HCT116 (cell line): ENCODE results near the gene HEATR5A. TPM values are rescaled to one million over a fixed set of nuclear protein-coding genes. Genes with fewer than 3 reads are reported as not detected.

Experiments
- ATAC-seq: fragments of 200-7000 bp; cut with Tn5 transposase; 2 replicates; pipeline ENCODE4 v1.9.1; 2020; ENCODE audit warnings: mild to moderate bottlenecking, moderate library complexity
- BruUV-seq: library from RNA; stranded (reverse); fragments of 400-500 nt; replicated peaks from 2 replicates; lab custom pipeline; 2021; lab: Mats Ljungman, UMichigan
- CTCF ChIA-PET: fragments of 300-600 bp; sonication (Branson Sonifier 250); formaldehyde crosslinking; loops from one replicate; lab custom pipeline; 2021; ENCODE audit warnings: antibody characterized with exemption; lab: Charles Lee
- POLR2A ChIA-PET: fragments of 300-600, 350-600 bp; sonication (Branson Sonifier 250); formaldehyde crosslinking; loops from one replicate; lab custom pipeline; 2021; ENCODE audit warnings: antibody characterized with exemption; lab: Charles Lee
- RAD21 ChIA-PET, 2 experiments: fragments of 300-600 bp; sonication (Branson Sonifier 250); formaldehyde crosslinking; loops; one replicate each; lab custom pipeline; 2023; ENCODE audit warnings: low total read pairs in 2 of 2; ENCODE audit not compliant: uncharacterized antibody in 2 of 2, unreplicated experiment in 2 of 2, low non-redundant PET in 1 of 2; lab: Charles Lee
- DNase-seq: peaks from one replicate; pipeline ENCODE4 v3.0.0-alpha.2; 2010; ENCODE audit warnings: low read depth, low spot score
- H2AFZ ChIP-seq: fragments of 200-600 bp; shearing (Covaris generic), sonication (generic); 2 replicates; pipeline ENCODE4 v1.6.1; 2017; ENCODE audit warnings: low read depth, mixed run types, mixed read lengths, antibody characterized with exemption, low read length; ENCODE audit not compliant: poor library complexity, severe bottlenecking
- H3K27ac ChIP-seq: 2 replicates; pipeline ENCODE4 v1.5.1; 2012; ENCODE audit warnings: low read depth, low read length
- H3K27me3 ChIP-seq: fragments of 200-600 bp; sonication (generic); 2 replicates; pipeline ENCODE4 v1.6.1; 2016; ENCODE audit warnings: mixed run types, low read length, mixed read lengths; ENCODE audit not compliant: insufficient read depth
- H3K36me3 ChIP-seq, 2 experiments: fragments of 200-500 bp in 1 of 2; fragments of 200-600 bp in 1 of 2; sonication (Bioruptor generic) in 1 of 2; sonication (generic) in 1 of 2; 2 replicates each; pipeline versions ENCODE4 v1.5.1 to v1.6.1; 2014 to 2016; ENCODE audit warnings: low read length in 2 of 2, inconsistent platforms in 1 of 2, mixed read lengths in 1 of 2, mixed run types in 1 of 2; ENCODE audit not compliant: insufficient read depth in 2 of 2, control insufficient read depth in 1 of 2
- H3K4me1 ChIP-seq, 2 experiments: fragments of 200-600 bp in 1 of 2; sonication (generic) in 1 of 2; 2 replicates each; pipeline versions ENCODE4 v1.5.1 to v1.6.1; 2012 to 2017; ENCODE audit warnings: low read length in 2 of 2, inconsistent platforms in 1 of 2, mild to moderate bottlenecking in 1 of 2, mixed read lengths in 1 of 2, mixed run types in 1 of 2, moderate library complexity in 1 of 2; ENCODE audit not compliant: insufficient read depth in 2 of 2, control insufficient read depth in 1 of 2
- H3K4me2 ChIP-seq: fragments of 200-600 bp; sonication (generic); 2 replicates; pipeline ENCODE4 v1.6.1; 2017; ENCODE audit warnings: mixed run types, low read length, mixed read lengths
- H3K4me3 ChIP-seq, 2 experiments: fragments of 200-600 bp in 1 of 2; sonication (generic) in 1 of 2; replicated peaks in 1 of 2; 2 replicates each; pipeline ENCODE4 v1.5.1; 2011 to 2016; ENCODE audit warnings: low read length in 2 of 2, control low read depth in 1 of 2, low read depth in 1 of 2, mild to moderate bottlenecking in 1 of 2, mixed read lengths in 1 of 2, mixed run types in 1 of 2
- H3K79me2 ChIP-seq: fragments of 200-600 bp; sonication (generic); 2 replicates; pipeline ENCODE4 v1.6.1; 2017; ENCODE audit warnings: mild to moderate bottlenecking, mixed run types, low read length, moderate library complexity, mixed read lengths; ENCODE audit not compliant: insufficient read depth
- H3K9ac ChIP-seq: fragments of 200-600 bp; sonication (generic); 2 replicates; pipeline ENCODE4 v1.6.1; 2016; ENCODE audit warnings: low read length, mixed read lengths
- H3K9me2 ChIP-seq: fragments of 200-600 bp; sonication (generic), shearing (Covaris generic); 2 replicates; pipeline ENCODE4 v1.6.1; 2017; ENCODE audit warnings: mixed run types, mild to moderate bottlenecking, moderate library complexity; ENCODE audit not compliant: insufficient read depth
- H3K9me3 ChIP-seq, 2 experiments: fragments of 200-500 bp in 1 of 2; fragments of 200-600 bp in 1 of 2; sonication (Bioruptor generic) in 1 of 2; sonication (generic) in 1 of 2; 2 replicates each; pipeline ENCODE4 v1.6.1; 2014 to 2017; ENCODE audit warnings: low read length in 2 of 2, mixed read lengths in 2 of 2, inconsistent platforms in 1 of 2, low read depth in 1 of 2, mild to moderate bottlenecking in 1 of 2, mixed run types in 1 of 2, moderate library complexity in 1 of 2; ENCODE audit not compliant: control insufficient read depth in 1 of 2, insufficient read depth in 1 of 2
- H4K20me1 ChIP-seq: fragments of 200-600 bp; sonication (generic), shearing (Covaris generic); 2 replicates; pipeline ENCODE4 v1.6.1; 2017; ENCODE audit warnings: mixed run types, mild to moderate bottlenecking, moderate library complexity; ENCODE audit not compliant: insufficient read depth
- CBX3 ChIP-seq: IDR thresholded peaks from 2 replicates; pipeline ENCODE4 v1.6.1; 2012; ENCODE audit warnings: low read depth
- EGR1 ChIP-seq: IDR thresholded peaks from 2 replicates; pipeline ENCODE4 v1.6.1; 2012; ENCODE audit warnings: low read depth
- ELF1 ChIP-seq: IDR thresholded peaks from 2 replicates; pipeline ENCODE4 v1.6.1; 2012; ENCODE audit warnings: low read depth, borderline replicate concordance
- EZH2 ChIP-seq: fragments of 200-600 bp; sonication (generic); IDR thresholded peaks from 2 replicates; pipeline ENCODE4 v1.6.1; 2017; ENCODE audit warnings: antibody characterized with exemption, mixed run types
- EZH2phosphoT487 ChIP-seq: fragments of 200-600 bp; IDR thresholded peaks from 2 replicates; pipeline ENCODE4 v1.6.1; 2018; ENCODE audit warnings: antibody characterized with exemption, borderline replicate concordance
- FOSL1 ChIP-seq: IDR thresholded peaks from 2 replicates; pipeline ENCODE4 v1.6.1; 2012; ENCODE audit warnings: low read depth
- JUND ChIP-seq: IDR thresholded peaks from 2 replicates; pipeline ENCODE4 v1.6.1; 2012
- POLR2A ChIP-seq: IDR thresholded peaks from 2 replicates; pipeline ENCODE4 v1.7.0; 2011; ENCODE audit warnings: borderline replicate concordance; ENCODE audit not compliant: insufficient read depth, insufficient read length; ENCODE audit errors: extremely low read depth
- POLR2AphosphoS5 ChIP-seq: IDR thresholded peaks from 2 replicates; pipeline ENCODE4 v1.6.1; 2011; ENCODE audit warnings: mild to moderate bottlenecking, low read depth, low read length, moderate library complexity
- RAD21 ChIP-seq: IDR thresholded peaks from 2 replicates; pipeline ENCODE4 v1.6.1; 2012; ENCODE audit warnings: low read depth, mild to moderate bottlenecking
- SIN3A ChIP-seq: IDR thresholded peaks from 2 replicates; pipeline ENCODE4 v1.6.1; 2012; ENCODE audit warnings: low read depth
- SRF ChIP-seq: IDR thresholded peaks from 2 replicates; pipeline ENCODE4 v1.6.1; 2012; ENCODE audit warnings: low read depth
- TCF7L2 ChIP-seq: IDR thresholded peaks from 2 replicates; pipeline ENCODE4 v1.7.0; 2011; ENCODE audit warnings: borderline replicate concordance, inconsistent platforms; ENCODE audit not compliant: insufficient read depth, insufficient read length; ENCODE audit errors: extremely low read depth
- YY1 ChIP-seq: IDR thresholded peaks from 2 replicates; pipeline ENCODE4 v1.6.1; 2011; ENCODE audit warnings: low read length, low read depth, moderate library complexity, mild to moderate bottlenecking; ENCODE audit not compliant: insufficient replicate concordance; ENCODE audit errors: extremely low read depth
- ZFX ChIP-seq: fragments of 450-650 bp; IDR thresholded peaks from 2 replicates; pipeline ENCODE4 v1.6.1; 2017
- ZNF274 ChIP-seq: fragments of 200-500 bp; sonication (Bioruptor generic); IDR thresholded peaks from 2 replicates; pipeline ENCODE4 v1.6.1; 2014; ENCODE audit warnings: mild to moderate bottlenecking, low read depth, low read length, inconsistent platforms
- intact Hi-C: fragments of 100-400 bp; cut with micrococcal nuclease; formaldehyde crosslinking; loops from 2 replicates; pipeline ENCODE4 v1.10.0; 2022
- total RNA-seq: library from RNA; stranded (reverse); gene quantifications from one replicate; pipeline ENCODE4 v1.2.1, GENCODE V29; 2021; ENCODE audit not compliant: unreplicated experiment
- TF ChIP-seq, protein P1 (sequence below), 3 experiments: fragments of 200-600 bp in 1 of 3; sonication (generic) in 1 of 3; IDR thresholded peaks in 2 of 3; conservative IDR thresholded peaks in 1 of 3; 2 replicates each; pipeline ENCODE4 v1.5.1; 2012 to 2017; ENCODE audit warnings: low read depth in 2 of 3, low read length in 2 of 3, antibody characterized with exemption in 1 of 3, borderline replicate concordance in 1 of 3, control low read depth in 1 of 3, mild to moderate bottlenecking in 1 of 3, mixed read lengths in 1 of 3, mixed run types in 1 of 3, moderate library complexity in 1 of 3; ENCODE audit not compliant: insufficient read depth in 1 of 3
- TF ChIP-seq, protein P2 (sequence below): IDR thresholded peaks from 2 replicates; pipeline ENCODE4 v1.6.1; 2011; ENCODE audit warnings: mild to moderate bottlenecking, low read length, moderate library complexity; ENCODE audit not compliant: insufficient replicate concordance; ENCODE audit errors: extremely low read depth
- TF ChIP-seq, protein P3 (sequence below): IDR thresholded peaks from 2 replicates; pipeline ENCODE4 v1.6.1; 2012
- TF ChIP-seq, protein P4 (sequence below): IDR thresholded peaks from 2 replicates; pipeline ENCODE4 v1.6.1; 2012; ENCODE audit warnings: low read depth

The HEATR5A gene
- total RNA-seq, 1 experiment from 2014 or later: 20.9 TPM

DNA sequence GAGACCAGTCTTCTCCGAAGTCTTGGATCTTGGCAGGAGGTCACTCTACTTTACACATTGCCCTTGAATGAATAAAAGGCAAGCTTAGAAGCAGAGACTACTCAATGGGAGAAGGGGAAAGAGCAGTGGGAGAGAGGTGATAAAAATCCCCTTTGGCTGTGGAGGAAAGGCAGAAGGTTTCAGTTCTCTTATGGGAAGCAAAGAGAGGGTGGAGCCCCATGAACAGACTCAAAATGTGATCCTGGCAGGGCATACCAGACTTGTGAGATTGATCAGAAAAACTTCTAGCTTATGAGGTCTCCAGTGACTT is 163.2 kb downstream of the HEATR5A start:
- no peaks in the 10 kb centered on the region for H3K9me3 ChIP-seq
- POLR2A ChIA-PET: no interaction called here
- H4K20me1 ChIP-seq: no peaks in the 10 kb centered on the region
- ATAC-seq (no peak), DNase-seq (no peak)
- RAD21 ChIA-PET: no interaction called here
- no peak for TF ChIP-seq ELF1
- no peak for TF ChIP-seq EZH2phosphoT487
- TF ChIP-seq, protein P1, sequence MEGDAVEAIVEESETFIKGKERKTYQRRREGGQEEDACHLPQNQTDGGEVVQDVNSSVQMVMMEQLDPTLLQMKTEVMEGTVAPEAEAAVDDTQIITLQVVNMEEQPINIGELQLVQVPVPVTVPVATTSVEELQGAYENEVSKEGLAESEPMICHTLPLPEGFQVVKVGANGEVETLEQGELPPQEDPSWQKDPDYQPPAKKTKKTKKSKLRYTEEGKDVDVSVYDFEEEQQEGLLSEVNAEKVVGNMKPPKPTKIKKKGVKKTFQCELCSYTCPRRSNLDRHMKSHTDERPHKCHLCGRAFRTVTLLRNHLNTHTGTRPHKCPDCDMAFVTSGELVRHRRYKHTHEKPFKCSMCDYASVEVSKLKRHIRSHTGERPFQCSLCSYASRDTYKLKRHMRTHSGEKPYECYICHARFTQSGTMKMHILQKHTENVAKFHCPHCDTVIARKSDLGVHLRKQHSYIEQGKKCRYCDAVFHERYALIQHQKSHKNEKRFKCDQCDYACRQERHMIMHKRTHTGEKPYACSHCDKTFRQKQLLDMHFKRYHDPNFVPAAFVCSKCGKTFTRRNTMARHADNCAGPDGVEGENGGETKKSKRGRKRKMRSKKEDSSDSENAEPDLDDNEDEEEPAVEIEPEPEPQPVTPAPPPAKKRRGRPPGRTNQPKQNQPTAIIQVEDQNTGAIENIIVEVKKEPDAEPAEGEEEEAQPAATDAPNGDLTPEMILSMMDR (IDR thresholded peaks at IDR 0.05 in 2 of 3, conservative IDR thresholded peaks at IDR 0.05 in 1 of 3; ENCODE audit: borderline replicate concordance in 1 of 3, insufficient read depth in 1 of 3, low read depth in 2 of 3, low read length in 2 of 3): no peak
- TF ChIP-seq CBX3: no peak
- TF ChIP-seq, protein P2, sequence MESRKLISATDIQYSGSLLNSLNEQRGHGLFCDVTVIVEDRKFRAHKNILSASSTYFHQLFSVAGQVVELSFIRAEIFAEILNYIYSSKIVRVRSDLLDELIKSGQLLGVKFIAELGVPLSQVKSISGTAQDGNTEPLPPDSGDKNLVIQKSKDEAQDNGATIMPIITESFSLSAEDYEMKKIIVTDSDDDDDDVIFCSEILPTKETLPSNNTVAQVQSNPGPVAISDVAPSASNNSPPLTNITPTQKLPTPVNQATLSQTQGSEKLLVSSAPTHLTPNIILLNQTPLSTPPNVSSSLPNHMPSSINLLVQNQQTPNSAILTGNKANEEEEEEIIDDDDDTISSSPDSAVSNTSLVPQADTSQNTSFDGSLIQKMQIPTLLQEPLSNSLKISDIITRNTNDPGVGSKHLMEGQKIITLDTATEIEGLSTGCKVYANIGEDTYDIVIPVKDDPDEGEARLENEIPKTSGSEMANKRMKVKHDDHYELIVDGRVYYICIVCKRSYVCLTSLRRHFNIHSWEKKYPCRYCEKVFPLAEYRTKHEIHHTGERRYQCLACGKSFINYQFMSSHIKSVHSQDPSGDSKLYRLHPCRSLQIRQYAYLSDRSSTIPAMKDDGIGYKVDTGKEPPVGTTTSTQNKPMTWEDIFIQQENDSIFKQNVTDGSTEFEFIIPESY: no peak
- no peak for TF ChIP-seq EZH2
- TF ChIP-seq, protein P3, sequence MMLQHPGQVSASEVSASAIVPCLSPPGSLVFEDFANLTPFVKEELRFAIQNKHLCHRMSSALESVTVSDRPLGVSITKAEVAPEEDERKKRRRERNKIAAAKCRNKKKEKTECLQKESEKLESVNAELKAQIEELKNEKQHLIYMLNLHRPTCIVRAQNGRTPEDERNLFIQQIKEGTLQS: no peak
- TF ChIP-seq RAD21: no peak
- no peak for TF ChIP-seq ZFX
- TF ChIP-seq TCF7L2: no peak
- TF ChIP-seq POLR2AphosphoS5: no peak
- no peak for TF ChIP-seq JUND
- TF ChIP-seq SRF: no peak
- no peak for TF ChIP-seq FOSL1
- TF ChIP-seq POLR2A: no peak
- TF ChIP-seq, protein P4, sequence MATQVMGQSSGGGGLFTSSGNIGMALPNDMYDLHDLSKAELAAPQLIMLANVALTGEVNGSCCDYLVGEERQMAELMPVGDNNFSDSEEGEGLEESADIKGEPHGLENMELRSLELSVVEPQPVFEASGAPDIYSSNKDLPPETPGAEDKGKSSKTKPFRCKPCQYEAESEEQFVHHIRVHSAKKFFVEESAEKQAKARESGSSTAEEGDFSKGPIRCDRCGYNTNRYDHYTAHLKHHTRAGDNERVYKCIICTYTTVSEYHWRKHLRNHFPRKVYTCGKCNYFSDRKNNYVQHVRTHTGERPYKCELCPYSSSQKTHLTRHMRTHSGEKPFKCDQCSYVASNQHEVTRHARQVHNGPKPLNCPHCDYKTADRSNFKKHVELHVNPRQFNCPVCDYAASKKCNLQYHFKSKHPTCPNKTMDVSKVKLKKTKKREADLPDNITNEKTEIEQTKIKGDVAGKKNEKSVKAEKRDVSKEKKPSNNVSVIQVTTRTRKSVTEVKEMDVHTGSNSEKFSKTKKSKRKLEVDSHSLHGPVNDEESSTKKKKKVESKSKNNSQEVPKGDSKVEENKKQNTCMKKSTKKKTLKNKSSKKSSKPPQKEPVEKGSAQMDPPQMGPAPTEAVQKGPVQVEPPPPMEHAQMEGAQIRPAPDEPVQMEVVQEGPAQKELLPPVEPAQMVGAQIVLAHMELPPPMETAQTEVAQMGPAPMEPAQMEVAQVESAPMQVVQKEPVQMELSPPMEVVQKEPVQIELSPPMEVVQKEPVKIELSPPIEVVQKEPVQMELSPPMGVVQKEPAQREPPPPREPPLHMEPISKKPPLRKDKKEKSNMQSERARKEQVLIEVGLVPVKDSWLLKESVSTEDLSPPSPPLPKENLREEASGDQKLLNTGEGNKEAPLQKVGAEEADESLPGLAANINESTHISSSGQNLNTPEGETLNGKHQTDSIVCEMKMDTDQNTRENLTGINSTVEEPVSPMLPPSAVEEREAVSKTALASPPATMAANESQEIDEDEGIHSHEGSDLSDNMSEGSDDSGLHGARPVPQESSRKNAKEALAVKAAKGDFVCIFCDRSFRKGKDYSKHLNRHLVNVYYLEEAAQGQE: no peak
- no peak for TF ChIP-seq EGR1
- no peak for TF ChIP-seq ZNF274
- no peak for TF ChIP-seq SIN3A
- no peak for TF ChIP-seq YY1
- CTCF ChIA-PET: no interaction called here
- H3K4me1 ChIP-seq: peaks cover 5 to 6% of the 10 kb centered on the region in 2 experiments; a peak in 2 of 4 replicates
- H3K9ac ChIP-seq: no peak overlapping the region
- no peak overlapping the region for H3K4me3 ChIP-seq
- H3K36me3 ChIP-seq: no peaks in the 10 kb centered on the region
- H3K27me3 ChIP-seq: no peaks in the 10 kb centered on the region
- intact Hi-C loops: no loop called here
- no peak overlapping the region for H3K4me2 ChIP-seq
- no peak overlapping the region for H3K27ac ChIP-seq
- H3K9me2 ChIP-seq: no peaks in the 10 kb centered on the region
- H3K79me2 ChIP-seq: no peaks in the 10 kb centered on the region
- H2AFZ ChIP-seq: no peak overlapping the region
- no TSS peak for BruUV-seq
